ENCODE results near the gene URI1.

Gene URI1

GRCh38 chr19:30003866-30004265 is 61.8 kb downstream of the URI1 start:
- H3K4me3 ChIP-seq (ENCODE audit: low read depth, low read length): no peak overlapping the region
- DNase-seq (ENCODE audit: low read depth): no peak
- TF ChIP-seq, protein P1, sequence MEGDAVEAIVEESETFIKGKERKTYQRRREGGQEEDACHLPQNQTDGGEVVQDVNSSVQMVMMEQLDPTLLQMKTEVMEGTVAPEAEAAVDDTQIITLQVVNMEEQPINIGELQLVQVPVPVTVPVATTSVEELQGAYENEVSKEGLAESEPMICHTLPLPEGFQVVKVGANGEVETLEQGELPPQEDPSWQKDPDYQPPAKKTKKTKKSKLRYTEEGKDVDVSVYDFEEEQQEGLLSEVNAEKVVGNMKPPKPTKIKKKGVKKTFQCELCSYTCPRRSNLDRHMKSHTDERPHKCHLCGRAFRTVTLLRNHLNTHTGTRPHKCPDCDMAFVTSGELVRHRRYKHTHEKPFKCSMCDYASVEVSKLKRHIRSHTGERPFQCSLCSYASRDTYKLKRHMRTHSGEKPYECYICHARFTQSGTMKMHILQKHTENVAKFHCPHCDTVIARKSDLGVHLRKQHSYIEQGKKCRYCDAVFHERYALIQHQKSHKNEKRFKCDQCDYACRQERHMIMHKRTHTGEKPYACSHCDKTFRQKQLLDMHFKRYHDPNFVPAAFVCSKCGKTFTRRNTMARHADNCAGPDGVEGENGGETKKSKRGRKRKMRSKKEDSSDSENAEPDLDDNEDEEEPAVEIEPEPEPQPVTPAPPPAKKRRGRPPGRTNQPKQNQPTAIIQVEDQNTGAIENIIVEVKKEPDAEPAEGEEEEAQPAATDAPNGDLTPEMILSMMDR (IDR thresholded peaks at IDR 0.05; ENCODE audit: low read depth, low read length, missing control alignments): no peak

DNA sequence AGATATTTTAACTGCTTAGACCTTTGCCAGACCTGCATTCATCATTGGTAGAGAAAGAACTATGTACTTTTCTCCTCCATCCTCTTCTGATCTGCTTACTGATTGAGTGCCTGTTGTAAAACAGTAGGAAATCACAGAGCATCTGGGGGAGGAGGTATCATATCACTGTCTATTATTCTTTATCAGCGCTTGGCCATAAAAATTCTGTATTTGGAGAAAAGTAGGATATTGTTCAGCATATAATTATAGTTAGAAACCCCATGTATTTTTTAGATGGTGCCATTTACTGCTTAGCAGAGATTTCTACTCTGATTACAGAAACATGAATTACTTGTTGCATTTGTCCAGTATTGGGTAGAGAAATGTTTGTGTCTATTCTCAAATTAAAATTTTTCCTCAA is 62.4 kb downstream of the URI1 start:
- H3K4me3 ChIP-seq (ENCODE audit: low read depth, low read length): no peak overlapping the region
- TF ChIP-seq, protein P1 (IDR thresholded peaks at IDR 0.05; ENCODE audit: low read depth, low read length, missing control alignments): no peak
- no peak for DNase-seq (ENCODE audit: low read depth)

GRCh38 chr19:30006207-30006606 is 64.2 kb downstream of the URI1 start:
- TF ChIP-seq, protein P1 (IDR thresholded peaks at IDR 0.05; ENCODE audit: low read depth, low read length, missing control alignments): no peak
- no peak overlapping the region for H3K4me3 ChIP-seq (ENCODE audit: low read depth, low read length)
- no peak for DNase-seq (ENCODE audit: low read depth)

DNA sequence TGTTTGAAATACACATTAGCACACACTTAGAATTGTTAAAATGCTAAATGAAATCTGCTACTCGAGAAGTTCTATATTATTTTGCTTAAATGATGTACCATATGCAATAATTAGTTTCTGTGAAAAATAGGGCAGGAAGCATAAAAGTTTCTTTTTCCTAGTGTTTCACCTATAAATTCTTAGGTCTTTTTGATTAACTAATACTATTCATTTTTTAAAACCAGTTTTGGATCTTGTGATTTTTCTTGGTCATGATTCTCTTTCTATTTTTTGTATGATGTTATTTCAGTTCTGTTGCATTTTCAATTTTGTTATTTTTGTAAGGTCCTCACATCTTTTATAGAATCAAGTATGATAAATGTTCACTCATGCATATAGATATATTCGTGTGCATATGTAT is 66.1 kb downstream of the URI1 start:
- TF ChIP-seq, protein P1 (IDR thresholded peaks at IDR 0.05; ENCODE audit: low read depth, low read length, missing control alignments): no peak
- no peak overlapping the region for H3K4me3 ChIP-seq (ENCODE audit: low read depth, low read length)
- DNase-seq (ENCODE audit: low read depth): no peak

GRCh38 chr19:30009013-30009412 is 67.0 kb downstream of the URI1 start:
- TF ChIP-seq, protein P1 (IDR thresholded peaks at IDR 0.05; ENCODE audit: low read depth, low read length, missing control alignments): no peak
- H3K4me3 ChIP-seq (ENCODE audit: low read depth, low read length): no peak overlapping the region
- DNase-seq (ENCODE audit: low read depth): no peak

GRCh38 chr19:30011051-30011578 is 69.1 kb downstream of the URI1 start:
- H3K4me3 ChIP-seq (ENCODE audit: low read depth, low read length): no peak overlapping the region
- no peak for DNase-seq (ENCODE audit: low read depth)
- TF ChIP-seq, protein P1 (IDR thresholded peaks at IDR 0.05; ENCODE audit: low read depth, low read length, missing control alignments): no peak

DNA sequence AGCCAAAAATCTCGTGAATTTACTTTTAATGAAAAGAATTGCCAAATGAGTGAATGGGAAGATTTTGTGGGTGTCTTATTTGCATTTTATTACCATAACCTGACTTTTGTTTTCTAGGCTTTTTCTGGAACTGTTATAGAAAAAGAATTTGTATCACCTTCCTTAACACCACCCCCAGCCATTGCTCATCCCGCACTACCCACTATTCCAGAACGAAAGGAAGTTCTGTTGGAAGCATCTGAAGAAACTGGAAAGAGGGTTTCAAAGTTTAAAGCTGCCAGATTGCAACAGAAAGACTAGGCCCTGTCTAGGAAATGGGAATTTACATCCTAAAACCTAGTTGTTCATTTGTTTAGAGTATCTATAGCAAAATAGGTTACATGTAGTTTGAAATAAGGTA is 72.7 kb downstream of the URI1 start:
- DNase-seq (ENCODE audit: low read depth): no peak
- no peak overlapping the region for H3K4me3 ChIP-seq (ENCODE audit: low read depth, low read length)
- TF ChIP-seq, protein P1 (IDR thresholded peaks at IDR 0.05; ENCODE audit: low read depth, low read length, missing control alignments): no peak
